ENCODE results near the gene VPS37B.
"Not testable (repeated sequence)": the region's sequence is repeated elsewhere in the genome, so short reads cannot be mapped to it uniquely, and the experiment has no call there.

Gene VPS37B

GRCh38 chr12:122908915-122909314, 13.0 kb upstream of the VPS37B start:
- TF ChIP-seq EZH2phosphoT487 (IDR thresholded peaks at IDR 0.05; ENCODE audit: low read depth) (no peak), CTCF (IDR thresholded peaks at IDR 0.05; ENCODE audit: low read depth, low read length) (no peak)
- Histone ChIP-seq H3K4me2 (ENCODE audit: low read length) (no peak overlapping the region), H3K4me1 (ENCODE audit: low read length) (no peaks in the 10 kb centered on the region), H3K79me2 (ENCODE audit: low read length) (no peaks in the 10 kb centered on the region), H3K4me3 (ENCODE audit: low read length) (no peak overlapping the region), H3K27me3 (ENCODE audit: low read depth, low read length) (peaks cover 8% of the 10 kb centered on the region; the same call in 1 of the 2 replicates), H3K36me3 (replicated peaks; ENCODE audit: low read depth, low read length) (no peaks in the 10 kb centered on the region), H2AFZ (ENCODE audit: low read depth, low read length) (no peak overlapping the region), H4K20me1 (ENCODE audit: insufficient read depth, low read length) (no peaks in the 10 kb centered on the region), H3K9me3 (ENCODE audit: insufficient read depth, low read length) (no peaks in the 10 kb centered on the region), H3K9ac (ENCODE audit: low read length) (no peak overlapping the region), H3K27ac (ENCODE audit: low read length) (no peak overlapping the region)

GRCh38 chr12:122905258-122905657, 9.3 kb upstream of the VPS37B start:
- not testable (repeated sequence) for H3K9me3 ChIP-seq (ENCODE audit: insufficient read depth, low read length); H3K9ac ChIP-seq (ENCODE audit: low read length); H3K27ac ChIP-seq (ENCODE audit: low read length); H3K4me2 ChIP-seq (ENCODE audit: low read length); H3K79me2 ChIP-seq (ENCODE audit: low read length); H3K36me3 ChIP-seq (replicated peaks; ENCODE audit: low read depth, low read length); H4K20me1 ChIP-seq (ENCODE audit: insufficient read depth, low read length); H2AFZ ChIP-seq (ENCODE audit: low read depth, low read length); H3K4me3 ChIP-seq (ENCODE audit: low read length); H3K4me1 ChIP-seq (ENCODE audit: low read length)
- peaks cover 22% of the 10 kb centered on the region for H3K27me3 ChIP-seq (ENCODE audit: low read depth, low read length)

- Histone ChIP-seq H3K27me3 (ENCODE audit: low read depth, low read length) (peaks cover 28% of the 10 kb centered on the region), H3K4me2 (ENCODE audit: low read length) (no peak overlapping the region), H2AFZ (ENCODE audit: low read depth, low read length) (no peak overlapping the region), H4K20me1 (ENCODE audit: insufficient read depth, low read length) (no peaks in the 10 kb centered on the region), H3K9me3 (ENCODE audit: insufficient read depth, low read length) (no peaks in the 10 kb centered on the region), H3K9ac (ENCODE audit: low read length) (no peak overlapping the region), H3K4me1 (ENCODE audit: low read length) (peaks cover 7% of the 10 kb centered on the region), H3K36me3 (replicated peaks; ENCODE audit: low read depth, low read length) (no peaks in the 10 kb centered on the region), H3K79me2 (ENCODE audit: low read length) (no peaks in the 10 kb centered on the region), H3K27ac (ENCODE audit: low read length) (no peak overlapping the region), H3K4me3 (ENCODE audit: low read length) (no peak overlapping the region)
- TF ChIP-seq EZH2phosphoT487 (IDR thresholded peaks at IDR 0.05; ENCODE audit: low read depth): no peak
- no peak for TF ChIP-seq CTCF (IDR thresholded peaks at IDR 0.05; ENCODE audit: low read depth, low read length)
Observed at GRCh38 chr12:122903693-122904034, 7.7 kb upstream of the VPS37B start.

- H3K9me3 ChIP-seq (ENCODE audit: insufficient read depth, low read length): no peaks in the 10 kb centered on the region
- no peaks in the 10 kb centered on the region for H4K20me1 ChIP-seq (ENCODE audit: insufficient read depth, low read length)
- H3K9ac ChIP-seq (ENCODE audit: low read length): no peak overlapping the region
- no peak overlapping the region for H3K27ac ChIP-seq (ENCODE audit: low read length)
- H3K4me2 ChIP-seq (ENCODE audit: low read length): no peak overlapping the region
- H3K4me3 ChIP-seq (ENCODE audit: low read length): no peak overlapping the region
- H3K27me3 ChIP-seq (ENCODE audit: low read depth, low read length): peaks cover 34% of the 10 kb centered on the region
- no peaks in the 10 kb centered on the region for H3K36me3 ChIP-seq (replicated peaks; ENCODE audit: low read depth, low read length)
- no peak overlapping the region for H2AFZ ChIP-seq (ENCODE audit: low read depth, low read length)
- no peaks in the 10 kb centered on the region for H3K79me2 ChIP-seq (ENCODE audit: low read length)
- peaks cover 12% of the 10 kb centered on the region for H3K4me1 ChIP-seq (ENCODE audit: low read length)
- TF ChIP-seq EZH2phosphoT487 (IDR thresholded peaks at IDR 0.05; ENCODE audit: low read depth): no peak
- no peak for TF ChIP-seq CTCF (IDR thresholded peaks at IDR 0.05; ENCODE audit: low read depth, low read length)
Observed at GRCh38 chr12:122902854-122903692, 7.1 kb upstream of the VPS37B start.
